ENCODE measurements around the gene OTOS.

The OTOS gene

GRCh38 chr2:240153418-240153817 lies 13.0 kb upstream of the OTOS start:
- Histone ChIP-seq H3K4me1 (ENCODE audit: control insufficient read depth in 2 of 2, insufficient read depth in 2 of 2, low read length in 2 of 2) (no peaks in the 10 kb centered on the region), H3K27ac (ENCODE audit: low read depth in 2 of 2, low read length in 2 of 2) (no peak overlapping the region), H3K36me3 (ENCODE audit: control insufficient read depth in 2 of 2, insufficient read depth in 2 of 2, low read length in 2 of 2) (no peaks in the 10 kb centered on the region), H3K4me3 (ENCODE audit: low read length in 2 of 2) (no peak overlapping the region), H3K9me3 (ENCODE audit: control insufficient read depth in 2 of 2, low read length in 2 of 2) (no peaks in the 10 kb centered on the region), H3K9ac (ENCODE audit: low read depth in 1 of 2, low read length in 2 of 2) (no peak overlapping the region), H3K27me3 (ENCODE audit: control insufficient read depth in 2 of 2, insufficient read depth in 2 of 2, low read length in 2 of 2) (peaks cover 2 to 4% of the 10 kb centered on the region in 2 donors)

DNA sequence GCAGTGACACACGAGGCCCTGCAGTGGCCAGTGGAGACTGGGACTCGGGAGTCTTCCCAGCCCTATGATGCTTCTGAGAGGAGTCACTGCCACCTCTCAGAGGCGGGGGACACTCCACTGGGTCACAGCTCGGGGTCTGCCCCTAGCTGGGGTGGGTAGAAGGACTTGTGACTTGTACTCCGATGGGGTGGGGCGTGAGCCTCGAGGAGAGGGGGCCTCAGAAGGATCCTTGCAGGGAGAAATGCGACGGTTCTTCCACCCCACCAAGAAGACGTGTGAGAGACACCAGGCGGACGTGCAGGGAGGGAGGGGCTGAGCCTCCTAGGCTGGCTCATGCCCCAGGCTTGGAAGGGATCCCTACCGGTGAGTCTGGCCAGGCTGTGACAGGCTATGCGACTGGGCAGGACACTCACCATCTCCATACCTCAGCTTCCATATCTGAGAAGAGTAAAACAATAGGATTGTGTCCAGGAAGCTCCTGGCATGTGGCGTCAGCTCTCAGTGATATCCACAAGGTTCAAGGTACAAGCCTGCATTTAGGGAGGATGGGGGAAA lies 11.1 kb upstream of the OTOS start:
- H3K4me3 ChIP-seq (ENCODE audit: low read length in 2 of 2), result no peak overlapping the region
- H3K9me3 ChIP-seq (ENCODE audit: control insufficient read depth in 2 of 2, low read length in 2 of 2), result no peaks in the 10 kb centered on the region
- no peak overlapping the region for H3K9ac ChIP-seq (ENCODE audit: low read depth in 1 of 2, low read length in 2 of 2)
- no peak overlapping the region for H3K27ac ChIP-seq (ENCODE audit: low read depth in 2 of 2, low read length in 2 of 2)
- H3K4me1 ChIP-seq (ENCODE audit: control insufficient read depth in 2 of 2, insufficient read depth in 2 of 2, low read length in 2 of 2), result no peaks in the 10 kb centered on the region
- no peaks in the 10 kb centered on the region for H3K36me3 ChIP-seq (ENCODE audit: control insufficient read depth in 2 of 2, insufficient read depth in 2 of 2, low read length in 2 of 2)
- peaks cover 2 to 4% of the 10 kb centered on the region in 2 donors for H3K27me3 ChIP-seq (ENCODE audit: control insufficient read depth in 2 of 2, insufficient read depth in 2 of 2, low read length in 2 of 2)

DNA sequence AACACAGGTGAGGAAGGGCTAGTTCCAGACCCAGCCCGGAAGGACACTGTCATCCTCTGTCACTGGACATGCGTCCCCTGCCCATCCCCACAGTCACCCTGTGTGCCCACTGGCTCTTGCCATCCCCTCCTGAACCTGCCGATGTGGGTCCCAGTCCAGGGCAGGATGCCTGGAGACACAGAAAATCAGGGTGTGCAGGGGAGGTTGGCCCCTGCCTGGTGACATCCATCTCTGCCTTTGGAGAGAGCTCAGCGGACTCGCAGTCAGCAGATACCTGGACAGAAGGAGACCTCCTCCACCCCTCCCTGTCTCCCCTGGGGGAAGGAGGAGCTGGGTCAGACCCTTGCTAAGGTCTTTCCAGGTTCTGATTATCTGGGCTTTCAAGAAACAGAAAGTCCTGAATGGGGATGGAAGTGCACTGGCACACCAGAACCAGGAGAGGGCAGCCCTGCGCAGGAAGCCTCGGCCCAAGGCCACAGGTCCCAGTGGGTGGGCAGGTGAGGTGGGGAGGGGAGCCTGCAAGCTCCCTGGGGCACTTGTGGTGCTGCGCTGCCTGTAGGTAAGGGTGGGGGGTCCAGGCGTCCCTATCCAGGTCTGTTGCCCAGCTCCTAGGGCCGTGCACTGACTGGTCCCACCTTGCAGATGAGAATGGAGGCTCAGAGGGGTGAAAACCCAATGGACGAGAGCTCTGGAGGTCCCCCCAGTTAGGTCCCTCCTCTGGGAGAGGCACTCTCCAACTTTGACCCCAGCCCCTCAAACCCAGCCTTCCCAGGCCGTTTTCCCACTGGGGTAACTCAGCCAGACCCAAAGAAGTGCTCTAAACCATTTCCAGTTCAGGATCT lies 9.7 kb upstream of the OTOS start:
- Histone ChIP-seq H3K4me1 (ENCODE audit: control insufficient read depth in 2 of 2, insufficient read depth in 2 of 2, low read length in 2 of 2) (no peaks in the 10 kb centered on the region), H3K9me3 (ENCODE audit: control insufficient read depth in 2 of 2, low read length in 2 of 2) (no peaks in the 10 kb centered on the region), H3K4me3 (ENCODE audit: low read length in 2 of 2) (no peak overlapping the region), H3K27me3 (ENCODE audit: control insufficient read depth in 2 of 2, insufficient read depth in 2 of 2, low read length in 2 of 2) (peaks cover 2 to 4% of the 10 kb centered on the region in 2 donors), H3K9ac (ENCODE audit: low read depth in 1 of 2, low read length in 2 of 2) (no peak overlapping the region), H3K36me3 (ENCODE audit: control insufficient read depth in 2 of 2, insufficient read depth in 2 of 2, low read length in 2 of 2) (no peaks in the 10 kb centered on the region), H3K27ac (ENCODE audit: low read depth in 2 of 2, low read length in 2 of 2) (no peak overlapping the region)

DNA sequence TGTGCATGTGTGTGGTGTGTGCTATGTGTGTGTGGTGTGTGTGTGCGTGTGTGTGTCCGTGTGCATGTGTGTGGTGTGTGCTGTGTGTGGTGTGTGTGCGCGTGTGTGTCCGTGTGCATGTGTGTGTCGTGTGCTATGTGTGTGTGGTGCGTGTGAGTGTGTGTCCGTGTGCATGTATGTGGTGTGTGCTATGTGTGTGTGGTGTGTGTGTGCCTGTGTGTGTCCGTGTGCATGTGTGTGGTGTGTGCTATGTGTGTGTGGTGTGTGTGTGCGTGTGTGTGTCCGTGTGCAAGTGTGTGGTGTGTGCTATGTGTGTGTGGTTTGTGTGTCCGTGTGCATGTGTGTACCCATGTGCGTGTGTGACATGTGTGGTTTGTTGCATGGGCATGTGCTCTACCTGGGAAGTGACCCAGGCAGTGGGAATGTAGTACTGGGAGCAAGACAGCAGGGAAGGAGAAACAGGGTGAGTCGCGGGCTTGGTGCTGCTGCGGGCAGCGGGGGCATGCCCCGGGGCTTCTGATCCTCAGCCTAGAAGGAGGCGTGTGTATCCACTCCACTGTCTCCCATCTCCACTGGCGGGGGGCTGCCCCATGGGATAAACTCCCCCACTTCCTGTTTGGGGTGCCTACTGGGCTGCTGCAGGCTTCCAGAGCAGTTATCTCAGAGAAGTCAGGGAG lies 7.6 kb upstream of the OTOS start:
- H3K36me3 ChIP-seq (ENCODE audit: control insufficient read depth in 2 of 2, insufficient read depth in 2 of 2, low read length in 2 of 2), result no peaks in the 10 kb centered on the region
- peaks cover 2 to 7% of the 10 kb centered on the region in 2 donors for H3K27me3 ChIP-seq (ENCODE audit: control insufficient read depth in 2 of 2, insufficient read depth in 2 of 2, low read length in 2 of 2)
- no peaks in the 10 kb centered on the region for H3K4me1 ChIP-seq (ENCODE audit: control insufficient read depth in 2 of 2, insufficient read depth in 2 of 2, low read length in 2 of 2)
- H3K27ac ChIP-seq (ENCODE audit: low read depth in 2 of 2, low read length in 2 of 2), result no peak overlapping the region
- H3K9me3 ChIP-seq (ENCODE audit: control insufficient read depth in 2 of 2, low read length in 2 of 2), result no peaks in the 10 kb centered on the region
- H3K9ac ChIP-seq (ENCODE audit: low read depth in 1 of 2, low read length in 2 of 2), result no peak overlapping the region
- H3K4me3 ChIP-seq (ENCODE audit: low read length in 2 of 2), result no peak overlapping the region

DNA sequence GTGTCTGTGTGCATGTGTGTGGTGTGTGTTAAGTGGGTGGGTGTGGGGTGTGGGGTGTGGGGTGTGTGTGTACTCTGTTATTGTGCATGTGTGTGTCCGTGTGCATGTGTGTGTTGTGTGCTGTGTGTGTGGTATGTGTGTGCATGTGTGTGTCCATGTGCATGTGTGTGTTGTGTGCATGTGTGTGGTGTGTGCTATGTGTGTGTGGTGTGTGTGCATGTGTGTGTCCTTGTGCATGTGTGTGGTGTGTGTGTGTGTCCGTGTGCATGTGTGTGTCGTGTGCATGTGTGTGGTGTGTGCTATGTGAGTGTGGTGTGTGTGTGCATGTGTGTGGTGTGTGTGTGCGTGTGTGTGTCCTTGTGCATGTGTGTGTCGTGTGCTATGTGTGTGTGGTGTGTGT lies 6.9 kb upstream of the OTOS start:
- no peaks in the 10 kb centered on the region for H3K36me3 ChIP-seq (ENCODE audit: control insufficient read depth in 2 of 2, insufficient read depth in 2 of 2, low read length in 2 of 2)
- H3K27ac ChIP-seq (ENCODE audit: low read depth in 2 of 2, low read length in 2 of 2), result no peak overlapping the region
- peaks cover 2 to 9% of the 10 kb centered on the region in 2 donors for H3K27me3 ChIP-seq (ENCODE audit: control insufficient read depth in 2 of 2, insufficient read depth in 2 of 2, low read length in 2 of 2)
- H3K4me1 ChIP-seq (ENCODE audit: control insufficient read depth in 2 of 2, insufficient read depth in 2 of 2, low read length in 2 of 2), result no peaks in the 10 kb centered on the region
- H3K9ac ChIP-seq (ENCODE audit: low read depth in 1 of 2, low read length in 2 of 2), result no peak overlapping the region
- no peak overlapping the region for H3K4me3 ChIP-seq (ENCODE audit: low read length in 2 of 2)
- no peaks in the 10 kb centered on the region for H3K9me3 ChIP-seq (ENCODE audit: control insufficient read depth in 2 of 2, low read length in 2 of 2)

DNA sequence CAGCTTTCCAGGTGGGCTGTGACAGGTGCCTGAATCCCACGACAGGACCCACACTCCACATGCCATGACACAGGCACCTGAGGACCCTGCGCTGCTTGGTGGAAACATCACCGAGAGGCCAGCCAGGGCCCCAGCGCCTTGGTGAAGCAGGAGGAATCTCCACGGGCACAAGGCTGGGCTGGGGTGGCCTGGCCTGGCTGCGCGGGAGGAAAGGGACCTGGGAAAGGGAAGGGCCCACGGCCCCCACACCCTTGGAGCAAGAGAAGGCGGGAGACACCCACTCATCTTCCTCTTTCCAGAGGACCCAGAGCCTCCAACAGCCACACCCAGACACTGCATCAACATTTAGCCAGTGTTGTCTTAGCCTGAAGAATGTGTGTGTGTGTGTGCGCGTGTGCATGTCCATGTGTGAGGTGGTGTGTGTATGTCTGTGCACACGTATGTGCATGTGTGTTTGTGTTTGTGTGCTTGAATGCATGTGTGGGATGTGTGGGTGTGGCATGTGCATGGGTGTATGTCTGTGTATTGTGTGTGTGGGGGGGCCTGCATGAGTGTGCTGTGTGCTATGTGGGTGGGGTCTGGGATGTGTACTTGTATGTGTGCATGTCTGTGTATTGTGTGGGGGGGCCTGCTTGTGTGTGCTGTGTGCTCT lies 6.3 kb upstream of the OTOS start:
- Histone ChIP-seq H3K36me3 (ENCODE audit: control insufficient read depth in 2 of 2, insufficient read depth in 2 of 2, low read length in 2 of 2) (no peaks in the 10 kb centered on the region), H3K9me3 (ENCODE audit: control insufficient read depth in 2 of 2, low read length in 2 of 2) (no peaks in the 10 kb centered on the region), H3K4me3 (ENCODE audit: low read length in 2 of 2) (no peak overlapping the region), H3K4me1 (ENCODE audit: control insufficient read depth in 2 of 2, insufficient read depth in 2 of 2, low read length in 2 of 2) (no peaks in the 10 kb centered on the region), H3K9ac (ENCODE audit: low read depth in 1 of 2, low read length in 2 of 2) (no peak overlapping the region), H3K27ac (ENCODE audit: low read depth in 2 of 2, low read length in 2 of 2) (no peak overlapping the region), H3K27me3 (ENCODE audit: control insufficient read depth in 2 of 2, insufficient read depth in 2 of 2, low read length in 2 of 2) (peaks cover 2 to 14% of the 10 kb centered on the region in 2 donors)

DNA sequence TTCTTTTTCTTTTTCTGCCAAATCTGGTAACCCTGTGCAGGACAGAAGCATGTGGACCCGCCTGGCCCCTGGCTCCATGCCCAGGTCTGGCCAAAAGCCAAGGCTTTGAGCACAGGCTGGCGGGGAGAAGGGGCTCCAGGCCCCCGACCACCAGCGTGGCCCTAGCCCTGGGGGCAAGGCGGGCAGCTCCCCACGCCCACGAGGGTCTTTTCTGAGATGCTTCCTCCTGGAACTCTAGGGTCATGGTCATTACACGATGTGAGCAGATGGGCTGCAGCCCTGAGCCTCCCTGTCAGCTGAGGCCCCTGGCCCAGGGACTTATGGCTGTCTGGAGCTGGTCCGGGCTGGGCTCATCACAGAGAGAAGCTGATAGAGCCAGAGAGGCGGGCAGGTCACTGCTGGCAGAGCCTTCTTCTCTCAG lies 5.7 kb upstream of the OTOS start:
- no peaks in the 10 kb centered on the region for H3K9me3 ChIP-seq (ENCODE audit: control insufficient read depth in 2 of 2, low read length in 2 of 2)
- H3K4me1 ChIP-seq (ENCODE audit: control insufficient read depth in 2 of 2, insufficient read depth in 2 of 2, low read length in 2 of 2), result no peaks in the 10 kb centered on the region
- peaks cover 2 to 14% of the 10 kb centered on the region in 2 donors for H3K27me3 ChIP-seq (ENCODE audit: control insufficient read depth in 2 of 2, insufficient read depth in 2 of 2, low read length in 2 of 2)
- H3K4me3 ChIP-seq (ENCODE audit: low read length in 2 of 2), result no peak overlapping the region
- no peaks in the 10 kb centered on the region for H3K36me3 ChIP-seq (ENCODE audit: control insufficient read depth in 2 of 2, insufficient read depth in 2 of 2, low read length in 2 of 2)
- H3K27ac ChIP-seq (ENCODE audit: low read depth in 2 of 2, low read length in 2 of 2), result no peak overlapping the region
- H3K9ac ChIP-seq (ENCODE audit: low read depth in 1 of 2, low read length in 2 of 2), result no peak overlapping the region

DNA sequence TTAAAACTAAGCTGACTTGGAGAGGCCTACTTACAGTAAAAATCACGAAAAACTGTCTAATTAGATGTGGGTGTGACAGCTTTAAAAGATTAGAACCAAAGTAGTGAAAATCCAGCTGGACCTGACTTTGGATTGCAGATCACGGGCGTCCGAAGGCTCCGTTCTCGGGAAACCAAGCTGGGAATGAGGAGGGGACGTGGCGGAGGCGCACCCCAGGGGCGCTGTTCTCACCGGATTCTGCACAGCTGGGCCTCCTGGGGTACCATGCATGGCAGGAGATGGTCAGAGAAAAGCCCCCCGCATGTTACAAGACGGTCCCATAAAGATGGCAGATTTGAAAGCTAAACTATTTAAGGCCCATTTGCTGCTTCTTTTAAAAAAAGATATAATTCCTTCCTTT lies 5.0 kb upstream of the OTOS start:
- Histone ChIP-seq H3K36me3 (ENCODE audit: control insufficient read depth in 2 of 2, insufficient read depth in 2 of 2, low read length in 2 of 2) (no peaks in the 10 kb centered on the region), H3K4me3 (ENCODE audit: low read length in 2 of 2) (no peak overlapping the region), H3K9ac (ENCODE audit: low read depth in 1 of 2, low read length in 2 of 2) (no peak overlapping the region), H3K27ac (ENCODE audit: low read depth in 2 of 2, low read length in 2 of 2) (no peak overlapping the region), H3K9me3 (ENCODE audit: control insufficient read depth in 2 of 2, low read length in 2 of 2) (no peaks in the 10 kb centered on the region), H3K27me3 (ENCODE audit: control insufficient read depth in 2 of 2, insufficient read depth in 2 of 2, low read length in 2 of 2) (peaks cover 2 to 14% of the 10 kb centered on the region in 2 donors), H3K4me1 (ENCODE audit: control insufficient read depth in 2 of 2, insufficient read depth in 2 of 2, low read length in 2 of 2) (no peaks in the 10 kb centered on the region)

- Histone ChIP-seq H3K9ac (ENCODE audit: low read depth in 1 of 2, low read length in 2 of 2) (no peak overlapping the region), H3K27ac (ENCODE audit: low read depth in 2 of 2, low read length in 2 of 2) (no peak overlapping the region), H3K9me3 (ENCODE audit: control insufficient read depth in 2 of 2, low read length in 2 of 2) (no peaks in the 10 kb centered on the region), H3K27me3 (ENCODE audit: control insufficient read depth in 2 of 2, insufficient read depth in 2 of 2, low read length in 2 of 2) (peaks cover 2 to 10% of the 10 kb centered on the region in 2 donors), H3K36me3 (ENCODE audit: control insufficient read depth in 2 of 2, insufficient read depth in 2 of 2, low read length in 2 of 2) (no peaks in the 10 kb centered on the region), H3K4me3 (ENCODE audit: low read length in 2 of 2) (no peak overlapping the region), H3K4me1 (ENCODE audit: control insufficient read depth in 2 of 2, insufficient read depth in 2 of 2, low read length in 2 of 2) (no peaks in the 10 kb centered on the region)
Observed at GRCh38 chr2:240144649-240145261, 4.3 kb upstream of the OTOS start.
